BE2C (cell line): ENCODE measurements around the gene NMRK2.

Experiments used
- DNase-seq: peaks from one replicate; pipeline ENCODE4 v3.0.0-alpha.2; 2020
- H3K27me3 ChIP-seq: fragments of 250-450 bp; sonication (Bioruptor Pico); 2 replicates; pipeline ENCODE4 v1.5.1; 2020; ENCODE audit warnings: mild to moderate bottlenecking
- H3K36me3 ChIP-seq: fragments of 250-450 bp; sonication (Bioruptor Pico); 2 replicates; pipeline ENCODE4 v1.5.1; 2020; ENCODE audit warnings: mild to moderate bottlenecking
- H3K4me1 ChIP-seq: fragments of 250-450 bp; sonication (Bioruptor Pico); 2 replicates; pipeline ENCODE4 v1.5.1; 2020
- H3K4me3 ChIP-seq: 2 replicates; pipeline ENCODE4 v1.5.1; 2011; ENCODE audit warnings: low read depth, low read length
- H3K9me3 ChIP-seq: fragments of 250-450 bp; sonication (Bioruptor Pico); 2 replicates; pipeline ENCODE4 v1.5.1; 2020
- TF ChIP-seq, protein P1 (sequence below): IDR thresholded peaks from 2 replicates; pipeline ENCODE4 v1.5.1; 2012; ENCODE audit warnings: mild to moderate bottlenecking, low read depth, low read length

Gene NMRK2

DNA sequence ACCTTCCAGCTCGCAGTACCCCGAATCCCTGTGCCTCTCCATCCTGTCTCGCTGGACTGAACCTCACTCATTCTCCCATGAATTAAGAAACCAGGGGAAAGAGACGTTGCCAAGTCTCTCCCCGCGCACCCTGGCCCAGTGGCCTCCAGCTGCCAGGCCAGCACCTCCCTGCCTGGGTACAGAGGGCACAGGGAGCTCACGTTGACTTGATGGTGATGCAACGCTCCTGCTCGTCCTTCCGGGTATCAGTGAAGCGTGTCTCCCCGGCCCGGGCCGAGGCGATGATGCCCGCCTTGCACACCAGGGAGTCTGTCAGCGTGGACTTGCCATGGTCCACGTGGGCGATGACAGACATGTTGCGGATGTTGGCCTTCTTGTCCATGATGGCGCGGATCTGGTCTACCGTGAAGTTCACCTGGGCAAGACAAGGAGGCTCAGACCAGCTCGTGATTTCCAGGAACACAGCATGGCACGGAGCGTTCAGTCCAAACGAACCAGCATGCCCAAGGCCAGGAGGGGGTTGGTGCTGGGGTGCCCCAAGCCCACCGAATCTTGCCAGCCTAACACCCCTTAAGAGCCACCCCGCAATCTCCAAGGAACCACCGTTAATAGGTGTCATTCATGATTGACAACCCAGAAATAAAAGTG, 51.2 kb downstream of the NMRK2 start:
- Histone ChIP-seq H3K9me3 (no peaks in the 10 kb centered on the region), H3K27me3 (no peaks in the 10 kb centered on the region)
- DNase-seq = no peak

DNA sequence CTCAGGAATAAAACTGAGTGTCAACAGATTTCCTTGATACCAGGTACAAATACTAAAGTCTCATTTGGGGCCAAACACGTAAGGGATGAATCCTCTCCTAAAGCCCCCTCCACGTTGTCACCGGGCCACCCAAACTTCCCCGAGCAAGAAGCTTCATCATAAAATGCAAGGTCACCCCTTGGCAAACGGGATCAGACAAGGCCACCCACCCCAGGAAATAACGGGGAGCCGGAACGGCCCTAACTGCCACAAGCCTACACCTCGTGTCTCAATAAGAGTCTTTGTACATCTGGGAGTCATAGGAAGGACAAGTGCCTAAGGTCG, 51.7 kb downstream of the NMRK2 start:
- H3K4me1 ChIP-seq = peaks cover 23% of the 10 kb centered on the region
- TF ChIP-seq, protein P1, sequence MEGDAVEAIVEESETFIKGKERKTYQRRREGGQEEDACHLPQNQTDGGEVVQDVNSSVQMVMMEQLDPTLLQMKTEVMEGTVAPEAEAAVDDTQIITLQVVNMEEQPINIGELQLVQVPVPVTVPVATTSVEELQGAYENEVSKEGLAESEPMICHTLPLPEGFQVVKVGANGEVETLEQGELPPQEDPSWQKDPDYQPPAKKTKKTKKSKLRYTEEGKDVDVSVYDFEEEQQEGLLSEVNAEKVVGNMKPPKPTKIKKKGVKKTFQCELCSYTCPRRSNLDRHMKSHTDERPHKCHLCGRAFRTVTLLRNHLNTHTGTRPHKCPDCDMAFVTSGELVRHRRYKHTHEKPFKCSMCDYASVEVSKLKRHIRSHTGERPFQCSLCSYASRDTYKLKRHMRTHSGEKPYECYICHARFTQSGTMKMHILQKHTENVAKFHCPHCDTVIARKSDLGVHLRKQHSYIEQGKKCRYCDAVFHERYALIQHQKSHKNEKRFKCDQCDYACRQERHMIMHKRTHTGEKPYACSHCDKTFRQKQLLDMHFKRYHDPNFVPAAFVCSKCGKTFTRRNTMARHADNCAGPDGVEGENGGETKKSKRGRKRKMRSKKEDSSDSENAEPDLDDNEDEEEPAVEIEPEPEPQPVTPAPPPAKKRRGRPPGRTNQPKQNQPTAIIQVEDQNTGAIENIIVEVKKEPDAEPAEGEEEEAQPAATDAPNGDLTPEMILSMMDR = no peak
- no peak for DNase-seq
- peaks cover 56% of the 10 kb centered on the region for H3K36me3 ChIP-seq
- no peaks in the 10 kb centered on the region for H3K27me3 ChIP-seq
- no peaks in the 10 kb centered on the region for H3K9me3 ChIP-seq
- peak overlapping the region; percentile 100 for H3K4me3 ChIP-seq

More for the DNA sequence above, 51.2 kb downstream of the NMRK2 start:
- Histone ChIP-seq H3K4me3 (peak overlapping the region; percentile 100), H3K4me1 (peaks cover 23% of the 10 kb centered on the region), H3K36me3 (peaks cover 61% of the 10 kb centered on the region)
- TF ChIP-seq, protein P1 = no peak

DNA sequence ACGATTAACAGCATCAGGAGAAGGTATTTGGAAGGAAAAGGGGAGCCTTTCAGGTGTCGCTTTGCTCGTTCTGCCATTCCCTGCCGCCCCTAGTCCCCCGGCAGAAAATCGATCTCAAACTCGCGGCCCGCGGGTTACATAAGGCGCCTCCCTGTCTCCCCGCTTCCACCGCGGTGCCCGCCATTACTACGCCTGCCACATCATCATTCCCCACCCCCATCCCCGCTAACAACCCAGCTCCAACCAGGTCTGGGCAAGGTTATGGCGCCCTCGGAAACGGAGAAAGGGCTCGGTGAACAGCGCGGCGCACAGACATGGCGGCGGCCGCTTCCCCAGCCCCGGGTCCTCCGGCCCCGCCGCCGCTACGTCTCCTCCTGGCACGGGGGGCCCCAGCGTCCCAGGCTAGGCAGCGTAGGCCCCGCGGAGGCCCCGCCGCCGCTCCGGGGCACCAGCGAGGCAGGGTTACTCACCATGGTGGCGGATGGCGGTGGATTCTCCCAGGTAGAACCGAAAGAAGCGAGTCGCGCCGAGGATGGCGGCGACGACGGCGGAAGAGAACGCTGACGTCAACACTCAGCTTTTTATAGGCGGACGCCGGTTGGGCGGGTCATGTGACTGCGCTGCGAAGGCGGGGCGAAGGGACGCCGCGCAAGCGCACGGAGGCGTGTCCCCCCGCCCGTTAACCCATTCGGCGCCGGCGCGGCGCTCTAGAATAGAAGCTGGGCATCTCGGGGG, 52.2 kb downstream of the NMRK2 start, which contains the start of gene EEF2:
EEF2 (minus strand) TSS at position 556 of the 735 bp plus-strand sequence; CDS start at position 473, 83 bp downstream.
- H3K4me3 ChIP-seq = peak within 1 kb of the TSS; percentile 100
- no peaks in the 10 kb centered on the region for H3K27me3 ChIP-seq
- peaks cover 20% of the 10 kb centered on the region for H3K4me1 ChIP-seq
- DNase-seq = peak; percentile 92
- TF ChIP-seq, protein P1 = no peak
- peaks cover 51% of the 10 kb centered on the region for H3K36me3 ChIP-seq
- H3K9me3 ChIP-seq = no peaks in the 10 kb centered on the region

DNA sequence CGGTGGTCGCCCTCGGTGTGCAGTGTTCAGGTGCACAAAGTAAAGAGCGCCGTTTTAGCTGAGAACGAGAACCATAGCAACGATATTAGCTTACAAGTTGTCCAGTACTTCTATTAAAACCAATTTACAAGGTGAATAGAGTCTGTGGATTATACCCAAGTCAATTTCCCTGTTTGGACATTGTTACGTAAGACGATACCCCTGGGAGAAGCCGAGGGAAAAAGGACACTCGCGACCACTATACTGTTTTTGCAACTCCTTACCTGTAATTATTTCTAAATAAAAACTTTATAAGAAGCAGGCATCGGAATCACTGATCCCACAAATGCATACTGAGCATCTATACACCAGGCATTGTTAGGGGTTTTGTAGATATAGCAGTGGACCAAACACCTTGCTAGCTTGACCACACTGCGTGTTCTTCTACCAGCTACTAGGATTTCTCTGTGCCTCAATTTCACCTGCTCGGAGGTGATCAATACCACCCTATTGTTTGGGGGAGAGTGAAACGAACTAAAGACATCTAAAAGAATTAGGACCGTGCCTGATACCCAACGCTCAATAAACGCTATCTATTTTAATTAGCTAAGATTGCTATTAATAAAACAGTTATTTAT, 52.9 kb downstream of the NMRK2 start:
- Histone ChIP-seq H3K27me3 (no peaks in the 10 kb centered on the region), H3K4me3 (peak overlapping the region; percentile 100), H3K4me1 (peaks cover 20% of the 10 kb centered on the region), H3K9me3 (no peaks in the 10 kb centered on the region), H3K36me3 (peaks cover 44% of the 10 kb centered on the region)
- TF ChIP-seq, protein P1 = no peak
- no peak for DNase-seq

DNA sequence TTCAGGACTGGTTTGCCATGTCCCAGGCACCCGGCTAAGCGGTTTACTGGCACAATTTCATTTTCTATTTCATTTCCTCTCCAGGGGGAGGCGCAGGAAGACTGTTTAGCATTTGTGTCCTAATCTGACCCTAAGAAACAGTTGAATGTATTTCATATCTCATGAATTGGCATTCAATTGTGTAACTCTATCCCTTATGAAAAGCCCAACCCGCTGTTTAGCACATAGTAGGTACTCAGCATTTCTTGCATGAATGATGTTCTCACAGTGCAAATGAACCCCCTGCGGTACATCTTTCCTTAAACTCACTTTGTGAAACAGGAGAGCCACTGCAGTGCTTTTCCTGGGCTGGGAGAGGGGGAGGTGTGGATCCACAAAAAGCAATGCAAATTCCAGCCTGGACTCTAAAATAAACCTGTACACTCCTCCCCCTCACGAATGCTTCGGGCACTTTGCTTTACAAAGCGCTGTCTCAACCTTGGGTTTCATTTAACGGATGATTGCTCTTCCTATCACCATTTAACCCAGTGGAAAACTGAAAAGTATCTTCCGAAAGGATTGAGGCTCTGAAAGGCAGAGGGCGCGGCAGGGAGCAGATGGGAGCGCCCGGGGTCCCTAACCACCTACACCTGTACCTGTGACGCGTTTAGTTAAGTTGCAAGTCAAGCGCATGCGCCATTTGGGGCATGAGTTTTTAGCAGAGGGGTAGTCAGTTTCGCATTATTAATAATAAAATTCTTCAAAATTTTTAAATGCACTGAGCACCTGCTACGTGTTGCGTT, 53.6 kb downstream of the NMRK2 start:
- peak; percentile 75 for DNase-seq
- H3K4me1 ChIP-seq = peaks cover 16% of the 10 kb centered on the region

More for the DNA sequence above, 53.6 kb downstream of the NMRK2 start:
- Histone ChIP-seq H3K27me3 (no peaks in the 10 kb centered on the region), H3K36me3 (peaks cover 37% of the 10 kb centered on the region), H3K9me3 (no peaks in the 10 kb centered on the region), H3K4me3 (peak overlapping the region; percentile 100)
- TF ChIP-seq, protein P1 = peak; percentile 65
